HG02571 (cell line): ENCODE measurements around the gene SYNE4.
"Not testable (repeated sequence)": the region's sequence is repeated elsewhere in the genome, so short reads cannot be mapped to it uniquely, and the experiment has no call there.

Experiments used
- ATAC-seq: cut with Tn5 transposase; IDR thresholded peaks from one replicate; pipeline ENCODE4 v1.9.1; 2021; ENCODE audit warnings: mild to moderate bottlenecking, moderate library complexity; ENCODE audit not compliant: unreplicated experiment

Gene SYNE4, protein sequence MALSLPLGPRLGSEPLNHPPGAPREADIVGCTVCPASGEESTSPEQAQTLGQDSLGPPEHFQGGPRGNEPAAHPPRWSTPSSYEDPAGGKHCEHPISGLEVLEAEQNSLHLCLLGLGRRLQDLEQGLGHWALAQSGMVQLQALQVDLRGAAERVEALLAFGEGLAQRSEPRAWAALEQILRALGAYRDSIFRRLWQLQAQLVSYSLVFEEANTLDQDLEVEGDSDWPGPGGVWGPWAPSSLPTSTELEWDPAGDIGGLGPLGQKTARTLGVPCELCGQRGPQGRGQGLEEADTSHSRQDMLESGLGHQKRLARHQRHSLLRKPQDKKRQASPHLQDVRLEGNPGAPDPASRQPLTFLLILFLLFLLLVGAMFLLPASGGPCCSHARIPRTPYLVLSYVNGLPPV

DNA sequence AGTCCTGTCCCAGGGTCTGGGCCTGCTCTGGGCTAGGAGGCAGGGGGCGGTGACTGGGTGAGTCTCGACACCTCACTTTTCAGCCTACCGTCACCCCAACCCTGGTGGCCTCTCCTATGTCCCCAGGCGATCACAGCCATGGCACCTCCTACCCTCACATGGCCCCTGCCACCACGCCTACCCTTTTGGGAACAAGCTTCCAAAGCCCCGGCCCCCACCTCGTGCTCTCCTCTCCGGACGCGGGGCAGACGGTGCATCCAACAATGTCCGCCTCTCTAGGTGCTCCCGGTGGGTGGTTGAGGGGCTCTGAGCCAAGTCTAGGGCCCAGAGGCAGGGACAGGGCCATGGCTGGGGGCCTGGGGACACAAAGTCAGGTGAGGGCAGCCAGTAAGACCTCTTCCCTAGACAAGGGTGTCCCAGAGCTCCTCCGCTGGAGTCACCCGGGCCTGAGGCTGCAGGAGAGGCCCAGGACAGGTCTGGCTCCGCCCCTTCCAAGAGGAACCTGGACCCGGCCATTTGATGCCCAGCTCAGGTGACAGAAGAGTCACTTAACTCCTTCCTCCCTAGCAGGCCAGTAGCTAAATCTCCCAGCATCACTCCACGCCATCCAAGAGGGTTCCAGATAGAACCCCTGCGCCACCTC is at the start of gene SYNE4:
Gene SYNE4 (minus strand): TSS at position 478 of the 643 bp plus-strand sequence. CDS start 132 bp downstream, at position 346.
- no peak for ATAC-seq

DNA sequence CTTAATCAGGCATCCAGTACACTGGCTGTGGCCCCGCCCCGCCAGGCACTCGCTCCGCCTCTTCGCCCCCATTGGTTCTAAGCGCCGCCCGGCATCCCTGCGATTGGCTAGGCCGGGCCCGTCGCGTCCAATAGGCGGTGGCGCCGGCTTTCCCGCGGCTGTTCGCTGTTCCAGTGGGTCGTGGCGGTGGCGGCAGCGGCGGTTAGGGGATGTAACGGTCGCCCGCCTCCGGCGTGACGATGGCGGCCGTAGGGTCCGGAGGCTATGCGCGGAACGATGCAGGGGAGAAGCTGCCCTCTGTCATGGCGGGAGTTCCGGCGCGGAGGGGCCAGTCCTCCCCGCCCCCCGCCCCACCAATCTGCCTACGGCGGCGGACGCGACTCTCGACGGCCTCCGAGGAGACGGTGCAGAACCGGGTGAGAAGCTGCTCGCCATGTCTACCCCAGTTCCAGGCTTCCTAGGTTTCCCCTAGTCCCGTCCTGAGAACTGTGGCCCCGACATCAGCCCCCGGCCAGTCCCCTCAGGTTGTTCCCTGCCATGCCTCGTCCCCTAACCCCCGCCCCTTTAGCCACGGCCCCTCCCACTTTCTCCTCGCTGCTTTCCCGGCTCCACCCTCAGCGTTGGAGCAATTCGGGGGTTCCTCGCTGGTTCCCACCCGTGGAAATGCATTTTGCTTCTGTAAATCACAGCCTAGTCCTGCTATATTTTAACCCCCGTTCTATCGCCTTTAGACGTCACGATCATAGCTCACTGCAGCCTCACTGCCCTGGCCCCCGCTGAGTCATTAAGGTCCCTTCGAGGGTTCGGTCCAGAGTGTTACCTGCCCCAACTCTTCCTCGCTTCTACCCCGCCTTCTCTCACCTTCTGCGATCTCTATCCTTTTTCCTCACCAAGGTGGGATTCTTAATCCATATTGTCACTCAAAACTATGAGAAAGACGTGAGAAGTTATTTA is 46.4 kb upstream of the SYNE4 start, which contains the start of gene WDR62:
Gene WDR62 (plus strand): TSS at position 165 of the 954 bp plus-strand sequence. CDS start 75 bp downstream, at position 240.
- ATAC-seq: peak; percentile 68

DNA sequence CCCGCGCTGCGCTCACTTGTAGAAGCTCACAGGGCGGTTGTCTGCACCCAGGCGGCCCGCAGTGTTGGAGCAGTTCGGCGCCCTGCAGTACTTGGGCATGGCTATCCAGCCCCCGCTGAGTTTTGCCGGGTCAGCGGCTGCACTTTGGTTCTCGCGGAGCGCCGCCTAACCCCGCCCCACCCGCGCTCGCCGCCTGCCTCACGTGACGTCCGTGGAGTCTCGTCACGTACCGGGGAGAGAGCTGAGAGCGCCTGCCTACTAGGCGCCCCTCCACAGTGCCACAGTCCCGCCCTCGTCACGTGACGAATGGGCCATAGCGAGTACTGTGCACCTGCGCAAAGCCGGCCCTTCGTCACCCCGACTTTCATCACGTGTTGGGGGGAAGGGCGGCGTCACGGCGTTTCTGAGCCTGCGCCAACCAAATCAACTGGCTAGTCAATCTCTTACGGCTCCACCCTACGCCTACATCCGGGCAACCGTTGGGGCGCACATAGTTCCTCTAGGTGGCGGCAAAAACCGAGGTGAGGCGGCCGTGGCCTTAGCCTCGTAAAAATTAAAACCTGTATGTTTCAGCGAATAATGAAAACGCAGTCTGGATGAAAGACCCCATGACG is 45.6 kb upstream of the SYNE4 start, which contains the start of gene THAP8:
Gene THAP8 (minus strand): TSS at position 167 of the 614 bp plus-strand sequence. CDS start 68 bp downstream, at position 99.
- ATAC-seq: peak; percentile 73

DNA sequence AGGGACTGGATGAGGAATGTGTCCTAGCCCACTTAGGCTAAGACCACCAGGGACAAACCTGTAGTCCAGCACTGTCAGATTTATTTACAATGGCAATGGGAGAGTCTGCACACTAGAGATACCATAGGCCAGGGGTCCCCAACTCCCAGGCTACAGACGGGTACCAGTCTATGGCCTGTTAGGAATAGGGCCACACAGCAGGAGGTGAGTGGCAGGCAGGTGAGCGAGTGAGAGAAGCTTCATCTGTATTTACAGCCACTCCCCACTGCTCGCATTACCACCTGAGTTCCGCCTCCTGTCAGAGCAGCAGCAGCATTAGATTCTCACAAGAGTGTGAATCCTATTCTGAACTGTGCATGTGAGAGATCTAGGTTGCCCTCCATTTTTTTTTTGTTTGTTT is 43.0 kb upstream of the SYNE4 start:
- ATAC-seq: no peak

- no peak for ATAC-seq
Observed at GRCh38 chr19:36051236-36051635, 42.6 kb upstream of the SYNE4 start.

GRCh38 chr19:36049080-36049698 is 40.6 kb upstream of the SYNE4 start:
- no peak for ATAC-seq

- ATAC-seq: no peak
Observed at GRCh38 chr19:36047835-36048234, 39.2 kb upstream of the SYNE4 start.

DNA sequence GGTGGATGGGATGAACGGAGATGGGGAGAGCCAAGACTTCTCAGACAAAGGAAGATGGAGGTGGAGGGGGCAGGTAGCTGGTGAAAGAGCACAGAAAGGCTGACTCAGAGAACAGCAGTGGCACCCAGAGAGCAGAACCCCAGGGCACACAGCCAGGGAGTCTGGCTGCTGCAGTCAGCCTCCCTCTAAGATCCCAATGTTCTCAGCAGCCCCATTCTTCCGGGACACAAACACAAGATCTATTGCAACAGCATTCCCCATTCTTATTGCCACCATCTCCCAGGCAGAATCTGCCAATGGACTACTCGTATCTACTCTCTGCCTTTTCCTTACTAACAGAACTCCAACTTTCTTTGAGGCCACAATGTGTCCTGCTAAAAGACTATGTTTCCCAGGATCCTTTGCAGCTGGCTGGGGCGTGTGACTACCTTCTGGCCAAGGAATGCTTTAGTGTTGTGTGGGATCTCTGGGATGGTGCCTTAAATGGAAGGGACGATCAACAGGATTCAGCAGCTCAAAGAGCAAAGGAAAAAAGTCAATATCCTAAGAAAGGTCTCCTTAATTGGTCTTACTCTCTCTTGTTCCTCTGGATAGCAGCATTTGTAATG is 37.9 kb upstream of the SYNE4 start:
- no peak for ATAC-seq

- no peak for ATAC-seq
Observed at GRCh38 chr19:36043952-36044351, 35.3 kb upstream of the SYNE4 start.

DNA sequence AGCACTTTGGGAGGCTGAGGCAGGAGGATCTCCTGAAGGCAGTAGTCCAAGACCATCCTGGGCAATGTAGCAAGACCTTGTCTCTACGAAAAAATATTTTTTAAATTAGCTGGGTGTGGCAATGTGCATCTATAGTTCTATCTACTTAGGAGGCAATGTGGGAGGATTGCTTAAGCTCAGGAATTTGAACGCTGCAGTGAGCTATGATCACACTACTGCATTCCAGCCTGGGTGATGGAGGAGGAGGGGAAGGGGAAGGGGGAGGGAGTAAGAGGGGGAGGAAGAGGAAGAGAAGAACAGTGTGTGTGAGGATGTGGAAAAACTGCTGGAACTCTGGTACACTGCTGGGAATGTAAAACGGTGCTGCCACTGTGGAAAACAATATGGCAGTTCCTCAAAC is 33.2 kb upstream of the SYNE4 start:
- no peak for ATAC-seq

- not testable (repeated sequence) for ATAC-seq
Observed at GRCh38 chr19:36041092-36041491, 32.5 kb upstream of the SYNE4 start.

- no peak for ATAC-seq
Observed at GRCh38 chr19:36040495-36040894, 31.9 kb upstream of the SYNE4 start.

GRCh38 chr19:36032251-36033104 is 23.9 kb upstream of the SYNE4 start, which contains the start of gene CLIP3:
TSS of gene CLIP3 (minus strand) at chr19:36032873. CDS start at chr19:36032357, 516 bp downstream.
- no peak for ATAC-seq

DNA sequence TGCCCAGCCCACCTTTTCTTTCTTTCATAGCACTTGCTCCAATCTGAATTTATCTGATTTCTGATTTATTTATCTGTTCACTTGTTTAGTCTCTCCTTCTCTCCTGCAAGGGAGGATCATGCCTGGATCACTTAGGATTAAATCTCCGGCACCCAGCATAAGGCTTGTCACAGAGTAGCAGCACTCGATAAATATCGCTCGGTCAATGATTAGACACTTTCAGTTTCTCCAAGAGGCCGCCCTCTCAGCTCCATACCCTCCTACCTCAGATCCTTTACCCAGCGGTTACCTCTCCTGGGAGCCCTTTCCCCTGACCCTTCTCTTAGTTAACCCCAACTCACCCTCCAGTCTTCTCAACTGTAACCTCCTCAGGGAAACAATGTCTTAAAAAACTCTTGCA is 22.7 kb upstream of the SYNE4 start:
- no peak for ATAC-seq

GRCh38 chr19:36030264-36031148 is 21.9 kb upstream of the SYNE4 start:
- ATAC-seq: no peak

- ATAC-seq: no peak
Observed at GRCh38 chr19:36028313-36029041, 19.9 kb upstream of the SYNE4 start.

DNA sequence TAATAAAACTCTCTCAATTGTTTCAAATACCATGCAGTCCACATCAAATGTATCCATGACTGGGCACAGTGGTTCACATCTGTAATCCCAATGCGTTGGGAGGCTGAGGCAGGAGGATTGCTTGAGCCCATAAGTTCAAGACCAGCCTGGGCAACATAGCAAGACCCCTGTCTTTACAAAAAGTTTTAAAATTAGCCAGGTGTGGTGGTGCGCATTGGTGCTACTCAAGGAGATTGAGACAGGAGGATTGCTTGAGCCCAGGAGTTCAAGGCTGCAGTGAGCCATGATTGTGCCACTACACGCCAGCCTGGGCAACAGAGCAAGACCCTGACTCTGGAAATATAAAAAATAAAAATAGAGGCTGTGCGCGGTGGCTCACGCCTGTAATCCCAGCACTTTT is 19.1 kb upstream of the SYNE4 start:
- ATAC-seq: no peak
